ENCODE measurements around the gene ZNF282. TPM values are rescaled to one million over a fixed set of nuclear protein-coding genes. Genes with fewer than 3 reads are reported as not detected.
"Not testable (repeated sequence)": the region's sequence is repeated elsewhere in the genome, so short reads cannot be mapped to it uniquely, and the experiment has no call there.

Gene ZNF282
- polyA plus RNA-seq, 10 donors = 12.1 to 18.9 (median 17.0) TPM

GRCh38 chr7:149254181-149254858 is 59.0 kb downstream of the ZNF282 start:
- DNase-seq = no peak

GRCh38 chr7:149255174-149255573 is 59.8 kb downstream of the ZNF282 start:
- DNase-seq = no peak

GRCh38 chr7:149256568-149256967 is 61.2 kb downstream of the ZNF282 start:
- no peak for DNase-seq

GRCh38 chr7:149257146-149257545 is 61.8 kb downstream of the ZNF282 start:
- DNase-seq = no peak

GRCh38 chr7:149261316-149261828 is 66.0 kb downstream of the ZNF282 start:
- DNase-seq = no peak

- DNase-seq = peak; percentile 86 to 96 (median 94)
Observed at GRCh38 chr7:149261829-149262617, 66.7 kb downstream of the ZNF282 start, which contains the start of gene ZNF783. Gene ZNF783, plus strand, starts transcription at chr7:149262196. Its CDS starts 138 bp downstream, at chr7:149262334.

GRCh38 chr7:149266451-149266850 is 71.1 kb downstream of the ZNF282 start:
- DNase-seq = no peak

GRCh38 chr7:149267733-149268132 is 72.4 kb downstream of the ZNF282 start:
- no peak for DNase-seq

- DNase-seq = not testable (repeated sequence)
Observed at GRCh38 chr7:149274424-149274823, 79.1 kb downstream of the ZNF282 start.

Other genes with a start within 250 kb of the ZNF282 start
- 100 to 1,000 TPM in 1 of 10 donors, 10 to 100 TPM in 9; 64.2 to 113 (median 76.3) TPM for gene PDIA4, start 167.0 kb upstream of the ZNF282 start, polyA plus RNA-seq (ENCODE audit: insufficient read length in 10 of 10)
- gene ZNF786, start 104.8 kb upstream of the ZNF282 start, polyA plus RNA-seq (ENCODE audit: insufficient read length in 10 of 10) = 1 to 10 TPM; 3.4 to 5.8 (median 4.1) TPM
- 1 to 10 TPM; 2.7 to 4.5 (median 3.4) TPM for gene ZNF425, start 69.2 kb upstream of the ZNF282 start, polyA plus RNA-seq (ENCODE audit: insufficient read length in 10 of 10)
- gene ZNF398, start 48.1 kb upstream of the ZNF282 start, polyA plus RNA-seq (ENCODE audit: insufficient read length in 10 of 10) = 10 to 100 TPM in 2 of 10 donors, 1 to 10 TPM in 8; 7.1 to 10.4 (median 8.5) TPM
- gene ZNF212, start 44.1 kb downstream of the ZNF282 start, polyA plus RNA-seq (ENCODE audit: insufficient read length in 10 of 10) = 10 to 100 TPM in 3 of 10 donors, 1 to 10 TPM in 7; 7.4 to 11.1 (median 9.3) TPM
- gene ZNF783, start 66.7 kb downstream of the ZNF282 start, polyA plus RNA-seq (ENCODE audit: insufficient read length in 10 of 10) = 10 to 100 TPM in 8 of 10 donors, 1 to 10 TPM in 2; 7.9 to 16.0 (median 11.5) TPM